SK-N-DZ (cell line): ENCODE results near the gene UGT1A9.

Experiments
- DNase-seq: peaks from one replicate; pipeline ENCODE4 v3.0.0-alpha.2; 2015; ENCODE audit warnings: low spot score

Gene UGT1A9

GRCh38 chr2:233796254-233796653 lies 124.6 kb downstream of the UGT1A9 start:
- no peak for DNase-seq

GRCh38 chr2:233798335-233799086 lies 126.8 kb downstream of the UGT1A9 start:
- no peak for DNase-seq

GRCh38 chr2:233799087-233799665 lies 127.5 kb downstream of the UGT1A9 start:
- no peak for DNase-seq

GRCh38 chr2:233799716-233800115 lies 128.0 kb downstream of the UGT1A9 start:
- DNase-seq = no peak

- DNase-seq = no peak
Measured at GRCh38 chr2:233800208-233800607, 128.5 kb downstream of the UGT1A9 start.

- DNase-seq = no peak
Measured at GRCh38 chr2:233801357-233802131, 129.8 kb downstream of the UGT1A9 start.

- DNase-seq = no peak
Measured at GRCh38 chr2:233802132-233802815, 130.6 kb downstream of the UGT1A9 start.

GRCh38 chr2:233803292-233803911 lies 131.7 kb downstream of the UGT1A9 start:
- DNase-seq = no peak

GRCh38 chr2:233803994-233804393 lies 132.3 kb downstream of the UGT1A9 start:
- no peak for DNase-seq

- DNase-seq = no peak
Measured at GRCh38 chr2:233807215-233807865, 135.6 kb downstream of the UGT1A9 start.

- no peak for DNase-seq
Measured at GRCh38 chr2:233807966-233808935, 136.6 kb downstream of the UGT1A9 start.

- no peak for DNase-seq
Measured at GRCh38 chr2:233810385-233810784, 138.7 kb downstream of the UGT1A9 start.

- no peak for DNase-seq
Measured at GRCh38 chr2:233811087-233811486, 139.4 kb downstream of the UGT1A9 start.

GRCh38 chr2:233811732-233812131 lies 140.0 kb downstream of the UGT1A9 start:
- no peak for DNase-seq

GRCh38 chr2:233813236-233814055 lies 141.7 kb downstream of the UGT1A9 start:
- no peak for DNase-seq

- DNase-seq = no peak
Measured at GRCh38 chr2:233814056-233814835, 142.5 kb downstream of the UGT1A9 start.

- DNase-seq = no peak
Measured at GRCh38 chr2:233815861-233816260, 144.2 kb downstream of the UGT1A9 start.

GRCh38 chr2:233816334-233816733 lies 144.6 kb downstream of the UGT1A9 start:
- DNase-seq = peak; percentile 56
